Effector CD4-positive, alpha-beta T cell (primary cell): ENCODE data around the gene DDA1.
"Not testable (repeated sequence)": the region's sequence is repeated elsewhere in the genome, so short reads cannot be mapped to it uniquely, and the experiment has no call there.

Experiments
- DNase-seq: peaks from one replicate; pipeline ENCODE4 v3.0.0-alpha.2; 2020

Gene DDA1

GRCh38 chr19:17348700-17349099, 39.3 kb downstream of the DDA1 start:
- DNase-seq = no peak

GRCh38 chr19:17351815-17352435, 42.6 kb downstream of the DDA1 start:
- DNase-seq = no peak

GRCh38 chr19:17352608-17353280, 43.4 kb downstream of the DDA1 start:
- DNase-seq = no peak

GRCh38 chr19:17353386-17353785, 44.0 kb downstream of the DDA1 start:
- no peak for DNase-seq

- DNase-seq = no peak
Measured at GRCh38 chr19:17357078-17357666, 47.8 kb downstream of the DDA1 start.

- DNase-seq = no peak
Measured at GRCh38 chr19:17357724-17358123, 48.4 kb downstream of the DDA1 start.

GRCh38 chr19:17358395-17358794, 49.0 kb downstream of the DDA1 start:
- no peak for DNase-seq

GRCh38 chr19:17359905-17360800, 50.8 kb downstream of the DDA1 start:
- DNase-seq = no peak

GRCh38 chr19:17363852-17364605, 54.7 kb downstream of the DDA1 start:
- DNase-seq = not testable (repeated sequence)

GRCh38 chr19:17365361-17365760, 56.0 kb downstream of the DDA1 start:
- DNase-seq = no peak

GRCh38 chr19:17370026-17370587, 60.7 kb downstream of the DDA1 start:
- no peak for DNase-seq
